Colon (tissue), 2 donors: Measurements from ENCODE around the gene ANKRD55.
"Not testable (repeated sequence)": the region's sequence is repeated elsewhere in the genome, so short reads cannot be mapped to it uniquely, and the experiment has no call there.

Experiments used
- FAIRE-seq: peaks from 2 replicates; lab custom pipeline; 2012; peaks lifted over from hg19 to GRCh38; lab: Jason Lieb, UNC
- donor health status: control.
- donor health status: control.

The ANKRD55 gene

GRCh38 chr5:56102889-56103288 lies 130.2 kb downstream of the ANKRD55 start:
- no peak for FAIRE-seq

- FAIRE-seq, result not testable (repeated sequence)
Measured at GRCh38 chr5:56102207-56102606, 130.9 kb downstream of the ANKRD55 start.

GRCh38 chr5:56101180-56101579 lies 131.9 kb downstream of the ANKRD55 start:
- FAIRE-seq, result no peak

GRCh38 chr5:56100439-56101176 lies 132.5 kb downstream of the ANKRD55 start:
- no peak for FAIRE-seq

- FAIRE-seq, result no peak
Measured at GRCh38 chr5:56099346-56099745, 133.8 kb downstream of the ANKRD55 start.

GRCh38 chr5:56097055-56097454 lies 136.1 kb downstream of the ANKRD55 start:
- FAIRE-seq, result no peak

GRCh38 chr5:56095579-56096102 lies 137.5 kb downstream of the ANKRD55 start:
- FAIRE-seq, result no peak

GRCh38 chr5:56094579-56095361 lies 138.4 kb downstream of the ANKRD55 start:
- FAIRE-seq, result no peak

- FAIRE-seq, result no peak
Measured at GRCh38 chr5:56093970-56094369, 139.2 kb downstream of the ANKRD55 start.

- FAIRE-seq, result no peak
Measured at GRCh38 chr5:56092115-56092514, 141.0 kb downstream of the ANKRD55 start.

- FAIRE-seq, result no peak
Measured at GRCh38 chr5:56091664-56092063, 141.5 kb downstream of the ANKRD55 start.

- no peak for FAIRE-seq
Measured at GRCh38 chr5:56090793-56091460, 142.2 kb downstream of the ANKRD55 start.

GRCh38 chr5:56088967-56089829 lies 143.9 kb downstream of the ANKRD55 start:
- no peak for FAIRE-seq

GRCh38 chr5:56088431-56088949 lies 144.6 kb downstream of the ANKRD55 start:
- FAIRE-seq, result no peak

- FAIRE-seq, result no peak
Measured at GRCh38 chr5:56085193-56085592, 147.9 kb downstream of the ANKRD55 start.

- no peak for FAIRE-seq
Measured at GRCh38 chr5:56083286-56083854, 149.8 kb downstream of the ANKRD55 start.

- FAIRE-seq, result not testable (repeated sequence)
Measured at GRCh38 chr5:56081053-56081642, 152.0 kb downstream of the ANKRD55 start.

- FAIRE-seq, result no peak
Measured at GRCh38 chr5:56080375-56081052, 152.6 kb downstream of the ANKRD55 start.

GRCh38 chr5:56079157-56079500 lies 154.0 kb downstream of the ANKRD55 start:
- not testable (repeated sequence) for FAIRE-seq
